Thyroid gland (tissue), 4 donors: ENCODE measurements around the gene CHDH. TPM values are rescaled to one million over a fixed set of nuclear protein-coding genes. Genes with fewer than 3 reads are reported as not detected.

Experiments
- DNase-seq, 2 donors: peaks; one replicate each; pipeline ENCODE4 v3.0.0-alpha.2; 2019
- H3K27ac ChIP-seq, 3 donors: fragments of 200-600 bp; sonication (generic); 1 replicate in 2 of 3; 2 replicates in 1 of 3; pipeline ENCODE4 v1.5.1; 2016 to 2019; ENCODE audit warnings: mild to moderate bottlenecking in 1 of 3, moderate library complexity in 1 of 3
- H3K27me3 ChIP-seq: fragments of 200-600 bp; sonication (generic); one replicate; pipeline ENCODE4 v1.5.1; 2019
- H3K36me3 ChIP-seq, 2 donors: fragments of 200-600 bp; sonication (generic); one replicate each; pipeline ENCODE4 v1.5.1; 2016 to 2019
- H3K4me1 ChIP-seq, 2 donors: fragments of 200-600 bp; sonication (generic); one replicate each; pipeline ENCODE4 v1.5.1; 2017 to 2019
- H3K4me3 ChIP-seq, 3 donors: fragments of 200-600 bp; sonication (generic); replicated peaks in 1 of 3; 1 replicate in 2 of 3; 2 replicates in 1 of 3; pipeline ENCODE4 v1.5.1; 2016; ENCODE audit warnings: mild to moderate bottlenecking in 1 of 3
- H3K9me3 ChIP-seq: fragments of 200-600 bp; sonication (generic); one replicate; pipeline ENCODE4 v1.5.1; 2017
- POLR2A ChIP-seq, 2 donors: fragments of 450-650 bp; IDR thresholded peaks; one replicate each; pipeline ENCODE4 v1.6.1; 2017; ENCODE audit warnings: antibody characterized with exemption in 2 of 2, mild to moderate bottlenecking in 2 of 2, moderate library complexity in 1 of 2
- WGBS, 2 donors: methylation state at CpG; one replicate each; pipeline ENCODE4 v1.1.5; 2017; 5-methylcytosine and 5-hydroxymethylcytosine counted together
- intact Hi-C: fragments of 100-400 bp; cut with DNase I; formaldehyde crosslinking; loops from one replicate; pipeline ENCODE4 v1.15.1; 2023
- total RNA-seq, 4 donors: library from RNA; depleted of rRNA; stranded (reverse); fragments of >200 nt; gene quantifications; one replicate each; pipeline ENCODE4 v1.2.3, GENCODE V29; 2016
- TF ChIP-seq, protein P1 (sequence below), 6 experiments: fragments of 200-600 bp in 3 of 6; fragments of 450-650 bp in 3 of 6; sonication (generic) in 3 of 6; IDR thresholded peaks; one replicate each; pipeline ENCODE4 v1.5.1; 2016 to 2019; ENCODE audit warnings: antibody characterized with exemption in 6 of 6, mild to moderate bottlenecking in 2 of 6, inconsistent platforms in 1 of 6, moderate library complexity in 1 of 6

Gene CHDH
- total RNA-seq, 4 donors from 2014 or later = 4.7 to 26.9 (median 11.1) TPM

DNA sequence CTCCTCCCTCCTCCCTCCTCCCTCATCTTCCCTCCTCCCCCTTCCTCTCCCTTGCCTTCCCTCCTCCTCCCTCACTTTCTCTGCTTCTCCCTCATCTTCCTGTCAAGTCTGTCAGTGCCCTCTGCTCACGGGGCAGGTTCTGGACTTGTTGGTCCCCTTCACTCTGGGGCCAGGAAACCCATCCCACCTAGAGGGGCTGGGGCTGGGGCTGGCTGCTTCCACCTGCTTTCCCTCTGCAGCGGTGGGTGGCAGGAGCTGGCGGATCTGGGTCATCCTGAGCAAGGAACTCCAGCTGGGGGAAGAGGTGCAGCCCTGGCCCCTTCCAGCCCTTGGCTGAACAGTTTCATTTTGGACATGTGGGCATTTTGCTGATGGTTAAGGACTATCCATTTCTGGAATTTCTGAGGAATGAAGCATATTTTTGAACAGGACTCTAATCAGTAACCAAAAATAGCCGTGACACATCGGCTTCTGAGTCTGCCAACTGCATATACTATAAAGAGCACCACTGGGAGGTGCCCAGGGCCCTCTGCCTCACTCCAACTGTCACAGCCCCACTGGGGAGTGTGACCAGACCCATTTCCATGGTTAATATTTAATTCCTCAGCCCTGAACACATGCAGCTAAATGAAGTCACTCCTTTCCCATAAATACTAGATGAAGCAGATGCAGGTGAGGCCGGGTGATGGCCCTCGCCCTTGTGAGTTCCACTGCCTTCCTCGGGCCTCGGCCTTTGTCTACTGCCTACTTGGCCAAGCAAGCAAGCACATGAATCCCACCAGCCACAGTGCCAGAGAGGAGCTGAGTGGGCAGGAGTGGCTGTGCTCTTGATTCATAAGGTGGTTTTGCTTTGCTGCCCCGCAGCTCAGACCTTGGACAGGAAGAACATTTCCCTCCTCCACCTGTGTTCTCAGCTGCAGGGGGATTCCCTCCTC, 39.8 kb downstream of the CHDH start:
- Histone ChIP-seq H3K4me3 (no peak overlapping the region), H3K4me1 (peaks cover 6 to 14% of the 10 kb centered on the region in 2 donors), H3K9me3 (no peaks in the 10 kb centered on the region), H3K27me3 (no peaks in the 10 kb centered on the region), H3K36me3 (no peaks in the 10 kb centered on the region), H3K27ac (no peak overlapping the region)
- intact Hi-C loops = no loop called here
- TF ChIP-seq, protein P1, sequence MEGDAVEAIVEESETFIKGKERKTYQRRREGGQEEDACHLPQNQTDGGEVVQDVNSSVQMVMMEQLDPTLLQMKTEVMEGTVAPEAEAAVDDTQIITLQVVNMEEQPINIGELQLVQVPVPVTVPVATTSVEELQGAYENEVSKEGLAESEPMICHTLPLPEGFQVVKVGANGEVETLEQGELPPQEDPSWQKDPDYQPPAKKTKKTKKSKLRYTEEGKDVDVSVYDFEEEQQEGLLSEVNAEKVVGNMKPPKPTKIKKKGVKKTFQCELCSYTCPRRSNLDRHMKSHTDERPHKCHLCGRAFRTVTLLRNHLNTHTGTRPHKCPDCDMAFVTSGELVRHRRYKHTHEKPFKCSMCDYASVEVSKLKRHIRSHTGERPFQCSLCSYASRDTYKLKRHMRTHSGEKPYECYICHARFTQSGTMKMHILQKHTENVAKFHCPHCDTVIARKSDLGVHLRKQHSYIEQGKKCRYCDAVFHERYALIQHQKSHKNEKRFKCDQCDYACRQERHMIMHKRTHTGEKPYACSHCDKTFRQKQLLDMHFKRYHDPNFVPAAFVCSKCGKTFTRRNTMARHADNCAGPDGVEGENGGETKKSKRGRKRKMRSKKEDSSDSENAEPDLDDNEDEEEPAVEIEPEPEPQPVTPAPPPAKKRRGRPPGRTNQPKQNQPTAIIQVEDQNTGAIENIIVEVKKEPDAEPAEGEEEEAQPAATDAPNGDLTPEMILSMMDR (IDR thresholded peaks at IDR 0.05) = no peak
- no peak for TF ChIP-seq POLR2A (IDR thresholded peaks at IDR 0.05)
- 67 to 82% methylated on average over 9 to 10 of the region's 10 CpGs for WGBS, 2 donors
- peak; percentile 58 to 67 for DNase-seq

DNA sequence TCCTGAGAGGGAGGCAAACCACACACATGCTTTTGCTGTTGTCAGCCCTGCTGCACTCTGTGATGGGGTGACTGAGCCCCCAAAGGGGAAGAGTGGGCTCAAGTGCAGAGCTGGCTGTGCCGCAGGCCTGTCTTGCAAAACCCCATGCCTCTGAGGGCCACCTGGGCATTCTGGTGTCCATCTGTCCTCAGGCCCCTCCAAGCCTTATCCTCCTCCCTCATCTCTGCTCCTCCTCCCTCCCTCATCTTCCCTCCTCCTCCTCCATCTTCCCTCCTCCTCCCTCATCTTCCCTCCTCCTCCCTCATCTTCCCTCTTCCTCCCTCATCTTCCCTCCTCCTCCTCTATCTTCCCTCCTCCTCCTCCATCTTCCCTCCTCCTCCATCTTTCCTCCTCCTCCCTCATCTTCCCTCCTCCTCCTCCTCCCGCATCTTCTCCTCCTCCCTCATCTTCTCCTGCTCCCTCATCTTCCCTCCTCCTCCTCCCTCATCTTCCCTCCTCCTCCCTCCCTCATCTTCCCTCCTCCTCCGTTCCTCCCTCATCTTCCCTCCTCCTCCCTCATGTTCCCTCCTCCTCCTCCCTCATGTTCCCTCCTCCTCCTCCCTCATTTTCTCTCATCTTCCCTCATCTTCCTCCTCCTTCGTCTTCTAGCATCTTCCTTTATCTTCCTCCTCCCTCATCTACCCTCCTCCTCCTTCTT, 40.6 kb downstream of the CHDH start:
- no peak for DNase-seq
- TF ChIP-seq, protein P1 (IDR thresholded peaks at IDR 0.05) = no peak
- Histone ChIP-seq H3K36me3 (no peaks in the 10 kb centered on the region), H3K9me3 (no peaks in the 10 kb centered on the region), H3K4me3 (no peak overlapping the region), H3K27ac (no peak overlapping the region), H3K4me1 (peaks cover 6 to 14% of the 10 kb centered on the region in 2 donors), H3K27me3 (no peaks in the 10 kb centered on the region)
- 89 to 92% methylated on average over 4 of the region's 4 CpGs for WGBS, 2 donors
- intact Hi-C loops = no loop called here

DNA sequence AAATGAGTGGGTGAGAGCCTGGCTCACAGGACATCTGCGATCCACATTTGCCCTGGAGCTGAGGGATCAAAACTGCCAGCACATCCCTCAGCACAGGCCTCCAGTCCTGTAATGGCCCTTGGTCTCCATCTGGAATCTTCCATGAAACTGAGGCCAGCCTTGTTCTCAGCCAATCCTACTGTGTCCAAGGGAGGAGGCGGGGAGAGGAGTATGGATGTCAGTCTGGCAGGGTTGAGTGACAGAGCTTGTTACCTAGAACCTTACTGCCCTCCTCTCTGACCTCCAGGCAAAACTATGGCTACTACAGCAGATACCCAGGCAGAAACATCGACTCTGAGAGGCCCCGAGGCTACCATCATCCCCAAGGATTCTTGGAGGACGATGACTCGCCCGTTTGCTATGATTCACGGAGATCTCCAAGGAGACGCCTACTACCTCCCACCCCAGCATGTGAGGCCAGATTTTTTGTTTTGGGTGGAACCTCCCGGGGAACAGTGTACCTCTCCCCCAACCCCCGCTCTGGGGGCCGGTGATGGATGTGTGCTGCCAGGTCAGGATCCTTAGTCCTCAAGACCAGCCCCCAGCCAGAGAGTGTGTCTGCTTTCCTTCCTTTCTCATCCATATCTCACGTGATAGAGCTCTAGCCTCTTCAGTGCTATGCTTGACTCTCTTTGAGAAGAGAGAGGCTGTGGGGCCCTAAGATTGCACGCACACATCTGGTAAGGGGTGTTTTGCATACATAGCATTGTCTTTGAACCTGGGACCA, 41.3 kb downstream of the CHDH start:
- no peaks in the 10 kb centered on the region for H3K9me3 ChIP-seq
- no peaks in the 10 kb centered on the region for H3K27me3 ChIP-seq
- 90% methylated on average over 14 of the region's 14 CpGs for WGBS, 2 donors
- H3K27ac ChIP-seq = peak overlapping the region in 2 of 3 donors; percentile 21 to 56
- intact Hi-C loops = no loop called here
- no peak overlapping the region for H3K4me3 ChIP-seq
- no peak for DNase-seq
- peaks cover 6 to 14% of the 10 kb centered on the region in 2 donors for H3K4me1 ChIP-seq
- H3K36me3 ChIP-seq = no peaks in the 10 kb centered on the region
- TF ChIP-seq, protein P1 (IDR thresholded peaks at IDR 0.05) = no peak
- no peak for TF ChIP-seq POLR2A (IDR thresholded peaks at IDR 0.05)

DNA sequence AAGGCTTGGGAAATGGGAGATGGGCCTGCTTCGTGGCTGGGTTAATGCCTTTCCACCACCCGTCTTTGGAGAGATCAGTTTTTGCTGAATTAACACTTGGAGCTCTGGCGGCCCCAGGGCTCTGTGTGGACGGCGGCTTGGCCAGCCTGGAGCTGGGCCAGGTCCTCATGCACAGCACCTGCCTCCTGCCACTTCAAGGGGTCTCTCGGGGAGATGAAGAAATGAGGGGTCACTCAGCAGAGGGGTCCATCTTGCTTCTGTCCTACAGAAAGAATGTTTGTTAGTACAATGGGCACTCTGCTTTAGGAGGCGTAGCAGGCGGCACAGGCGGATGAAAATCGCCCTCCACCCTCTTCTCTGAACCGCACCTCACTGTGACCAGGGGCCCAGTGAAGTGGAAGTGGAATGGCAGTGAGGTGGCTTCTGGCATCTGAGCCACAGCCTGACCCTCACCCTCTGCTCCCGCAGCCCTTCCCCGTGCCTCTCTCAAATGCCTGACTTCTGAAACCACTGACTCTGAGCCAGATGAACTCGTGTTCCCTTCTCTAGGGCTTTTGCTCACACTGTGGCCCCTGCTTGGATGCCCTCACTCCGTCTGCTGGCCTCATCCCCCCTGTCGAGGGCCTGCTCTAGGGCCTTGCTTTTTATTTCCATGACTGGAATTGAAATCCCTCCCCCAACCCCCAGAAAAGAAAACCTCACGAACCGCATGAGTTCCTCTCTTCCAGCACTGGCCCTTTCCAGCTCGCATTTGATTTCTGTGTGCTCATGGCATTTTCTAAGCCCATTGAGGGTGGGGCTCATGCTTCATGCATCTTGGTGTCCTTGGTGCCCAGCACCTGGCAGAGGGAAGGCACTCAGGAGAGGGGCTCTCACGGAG, 42.2 kb downstream of the CHDH start:
- 40 to 45% methylated on average over 18 to 20 of the region's 20 CpGs for WGBS, 2 donors
- TF ChIP-seq POLR2A (IDR thresholded peaks at IDR 0.05) = no peak
- TF ChIP-seq, protein P1 (IDR thresholded peaks at IDR 0.05) = no peak
- peak overlapping the region in 2 of 3 donors; percentile 21 to 56 for H3K27ac ChIP-seq

More for the DNA sequence above, 42.2 kb downstream of the CHDH start:
- Histone ChIP-seq H3K4me3 (no peak overlapping the region), H3K27me3 (no peaks in the 10 kb centered on the region), H3K4me1 (peaks cover 6 to 14% of the 10 kb centered on the region in 2 donors), H3K36me3 (no peaks in the 10 kb centered on the region), H3K9me3 (no peaks in the 10 kb centered on the region)
- intact Hi-C loops = no loop called here
- peak; percentile 80 to 84 for DNase-seq
